IMR-90 (cell line): ENCODE results near the gene CYB561D2. TPM values are rescaled to one million over a fixed set of nuclear protein-coding genes. Genes with fewer than 3 reads are reported as not detected.

Source experiments
- ATAC-seq: fragments of 200-7000 bp; cut with Tn5 transposase; 2 replicates; pipeline ENCODE4 v1.9.1; 2020; ENCODE audit warnings: low read depth, mild to moderate bottlenecking, moderate library complexity
- BruUV-seq: library from RNA; stranded (reverse); fragments of 400-500 nt; replicated peaks from 2 replicates; lab custom pipeline; 2021; lab: Mats Ljungman, UMichigan
- CTCF ChIA-PET: fragments of 300-600 bp; formaldehyde crosslinking; extraction: SDS; loops from one replicate; lab custom pipeline; 2021; ENCODE audit warnings: antibody characterized with exemption; lab: Yijun Ruan, JAX
- POLR2A ChIA-PET: fragments of 300-600 bp; sonication (Branson Sonifier 250); formaldehyde crosslinking; loops from one replicate; lab custom pipeline; 2022; ENCODE audit warnings: antibody characterized with exemption; ENCODE audit not compliant: unreplicated experiment; lab: Charles Lee
- DNase-seq: peaks from one replicate; pipeline ENCODE4 v3.0.0; 2013
- H2AFZ ChIP-seq: replicated peaks from 2 replicates; pipeline ENCODE3; 2013; ENCODE audit warnings: low read length, mild to moderate bottlenecking; ENCODE audit not compliant: poor library complexity
- H2AK5ac ChIP-seq: 2 replicates; pipeline ENCODE4 v1.6.1; 2013; ENCODE audit warnings: low read depth, low read length, inconsistent platforms
- H2AK9ac ChIP-seq: replicated peaks from 2 replicates; pipeline ENCODE3; 2013; ENCODE audit warnings: mild to moderate bottlenecking, low read depth, low read length, moderate library complexity; ENCODE audit not compliant: poor library complexity
- H2BK120ac ChIP-seq: 2 replicates; pipeline ENCODE4 v1.6.1; 2013; ENCODE audit warnings: low read depth, low read length, inconsistent platforms
- H2BK15ac ChIP-seq: 3 replicates; pipeline ENCODE4 v1.6.1; 2013; ENCODE audit warnings: low read depth, low read length, inconsistent platforms
- H2BK20ac ChIP-seq: 2 replicates; pipeline ENCODE4 v1.6.1; 2013; ENCODE audit warnings: low read depth, mild to moderate bottlenecking, inconsistent platforms, low read length, moderate library complexity
- H2BK5ac ChIP-seq: 2 replicates; pipeline ENCODE4 v1.6.1; 2013; ENCODE audit warnings: mild to moderate bottlenecking, low read depth, low read length, inconsistent platforms; ENCODE audit not compliant: poor library complexity, severe bottlenecking
- H3K14ac ChIP-seq: replicated peaks from 2 replicates; pipeline ENCODE4 v1.6.1; 2013; ENCODE audit warnings: low read depth, low read length, inconsistent platforms
- H3K18ac ChIP-seq: 2 replicates; pipeline ENCODE4 v1.6.1; 2013; ENCODE audit warnings: low read depth, low read length, control low read depth
- H3K23ac ChIP-seq: 2 replicates; pipeline ENCODE4 v1.6.1; 2013; ENCODE audit warnings: low read depth, low read length, inconsistent platforms
- H3K27ac ChIP-seq: 2 replicates; pipeline ENCODE4 v1.5.1; 2013; ENCODE audit warnings: mild to moderate bottlenecking, control low read depth, low read length; ENCODE audit not compliant: insufficient read depth
- H3K27me3 ChIP-seq: 2 replicates; pipeline ENCODE4 v1.6.1; 2013; ENCODE audit warnings: low read length; ENCODE audit not compliant: control insufficient read depth, insufficient read depth
- H3K36me3 ChIP-seq: 2 replicates; pipeline ENCODE4 v1.6.1; 2013; ENCODE audit warnings: low read length, mixed read lengths; ENCODE audit not compliant: control insufficient read depth, insufficient read depth
- H3K4ac ChIP-seq: 2 replicates; pipeline ENCODE4 v1.6.1; 2013; ENCODE audit warnings: low read depth, low read length, inconsistent platforms
- H3K4me1 ChIP-seq: 2 replicates; pipeline ENCODE4 v1.6.1; 2013; ENCODE audit warnings: low read length, mixed read lengths; ENCODE audit not compliant: control insufficient read depth, insufficient read depth
- H3K4me2 ChIP-seq: 2 replicates; pipeline ENCODE4 v1.6.1; 2013; ENCODE audit warnings: low read depth, mild to moderate bottlenecking, control low read depth, low read length, moderate library complexity
- H3K4me3 ChIP-seq: 2 replicates; pipeline ENCODE4 v1.5.1; 2013; ENCODE audit warnings: low read depth, mild to moderate bottlenecking, control low read depth, low read length, moderate library complexity; ENCODE audit not compliant: insufficient read depth
- H3K56ac ChIP-seq: 2 replicates; pipeline ENCODE4 v1.6.1; 2013; ENCODE audit warnings: low read length, inconsistent platforms; ENCODE audit not compliant: insufficient read depth; ENCODE audit errors: extremely low read depth
- H3K79me1 ChIP-seq, 2 experiments: 2 replicates each; pipeline ENCODE4 v1.6.1; 2013; ENCODE audit warnings: low read length in 2 of 2, inconsistent platforms in 1 of 2, low read depth in 1 of 2
- H3K9ac ChIP-seq: 2 replicates; pipeline ENCODE4 v1.6.1; 2013; ENCODE audit warnings: low read depth, low read length, control low read depth
- H3K9me1 ChIP-seq: 2 replicates; pipeline ENCODE4 v1.6.1; 2013; ENCODE audit warnings: low read length, inconsistent platforms; ENCODE audit not compliant: insufficient read depth
- H3K9me3 ChIP-seq: 2 replicates; pipeline ENCODE4 v1.6.1; 2013; ENCODE audit warnings: low read length; ENCODE audit not compliant: control insufficient read depth, insufficient read depth
- H4K20me1 ChIP-seq: 2 replicates; pipeline ENCODE4 v1.6.1; 2013; ENCODE audit warnings: low read length, inconsistent platforms; ENCODE audit not compliant: insufficient read depth
- H4K5ac ChIP-seq: 2 replicates; pipeline ENCODE4 v1.6.1; 2013; ENCODE audit warnings: mild to moderate bottlenecking, low read depth, low read length, control low read depth
- H4K8ac ChIP-seq, 2 experiments: 2 replicates each; pipeline ENCODE4 v1.6.1; 2013; ENCODE audit warnings: low read depth in 2 of 2, low read length in 2 of 2, control low read depth in 1 of 2, inconsistent platforms in 1 of 2
- H4K91ac ChIP-seq: 2 replicates; pipeline ENCODE4 v1.6.1; 2013; ENCODE audit warnings: low read depth, low read length, inconsistent platforms; ENCODE audit not compliant: insufficient read depth
- CEBPB ChIP-seq: IDR thresholded peaks from 2 replicates; pipeline ENCODE4 v1.6.1; 2012; ENCODE audit warnings: low read depth, low read length, improper control_type of control experiment
- CHD1 ChIP-seq: IDR thresholded peaks from 2 replicates; pipeline ENCODE4 v1.6.1; 2012; ENCODE audit warnings: low read depth, low read length, improper control_type of control experiment
- CTCF ChIP-seq: conservative IDR thresholded peaks from 2 replicates; pipeline ENCODE4 v1.5.1; 2012; ENCODE audit warnings: mild to moderate bottlenecking, low read depth, low read length, improper control_type of control experiment
- FOS ChIP-seq: fragments of 150-350 bp; IDR thresholded peaks from 2 replicates; pipeline ENCODE4 v1.6.1; 2016; ENCODE audit warnings: low read depth, low read length
- POLR2A ChIP-seq: IDR thresholded peaks from 2 replicates; pipeline ENCODE4 v1.6.1; 2012; ENCODE audit warnings: mild to moderate bottlenecking, low read depth, low read length
- USF2 ChIP-seq: fragments of 150-350 bp; IDR thresholded peaks from 2 replicates; pipeline ENCODE4 v1.6.1; 2017; ENCODE audit warnings: mild to moderate bottlenecking, antibody characterized with exemption, low read length, low read depth
- WGBS, 2 experiments: methylation state at CpG; one replicate each; pipeline versions ENCODE4 v1.1.5 to v1.1.7; 2013; ENCODE audit warnings: missing lambda C conversion rate in 2 of 2; ENCODE audit not compliant: insufficient read length in 1 of 2; ENCODE audit errors: extremely low coverage in 2 of 2; 5-methylcytosine and 5-hydroxymethylcytosine counted together
- dilution Hi-C: fragments of 300-500 bp; cut with HindIII; formaldehyde crosslinking; loops from one replicate; pipeline ENCODE4 v1.14.3; 2018; ENCODE audit warnings: low sequenced_read_pairs; ENCODE audit not compliant: unreplicated experiment
- in situ Hi-C: fragments of 300-500 bp; cut with MboI; formaldehyde crosslinking; loops from 3 replicates; pipeline ENCODE4 v1.14.3; 2019; ENCODE audit warnings: low sequenced_read_pairs, inconsistent platforms, mixed read lengths
- intact Hi-C: fragments of 100-400 bp; cut with micrococcal nuclease; formaldehyde crosslinking; loops from 2 replicates; pipeline ENCODE4 v1.10.0; 2022
- polyA plus RNA-seq, 3 experiments: library from polyadenylated mRNA; depleted of rRNA; stranded (reverse); fragments of >200 nt; gene quantifications; 2 replicates each; pipeline ENCODE4 v1.2.3, GENCODE V29; 2012; ENCODE audit warnings: low replicate concordance in 1 of 3
- total RNA-seq: library from RNA; depleted of rRNA; stranded (reverse); fragments of >200 nt; gene quantifications from 2 replicates; pipeline ENCODE4 v1.2.3, GENCODE V29; 2012

Gene CYB561D2
- total and polyA plus RNA-seq, 2 of the 4 experiments (the other 2 are of a cell fraction), result 29.2 to 31.7 TPM

GRCh38 chr3:50375258-50375931 is 24.7 kb downstream of the CYB561D2 start:
- POLR2A ChIA-PET, result no interaction called here

More at GRCh38 chr3:50375258-50375931, 24.7 kb downstream of the CYB561D2 start:
- no peak overlapping the region for H2BK20ac ChIP-seq
- no peak overlapping the region for H2BK15ac ChIP-seq
- H4K20me1 ChIP-seq, result no peaks in the 10 kb centered on the region
- no peak overlapping the region for H3K4ac ChIP-seq
- TF ChIP-seq CHD1 (no peak), POLR2A (no peak), FOS (no peak), CTCF (no peak), USF2 (no peak), CEBPB (no peak)
- H3K4me2 ChIP-seq, result no peak overlapping the region
- H4K5ac ChIP-seq, result no peak overlapping the region
- H3K23ac ChIP-seq, result no peak overlapping the region
- no peak overlapping the region for H3K27ac ChIP-seq
- H3K56ac ChIP-seq, result no peak overlapping the region
- H3K9me1 ChIP-seq, result no peaks in the 10 kb centered on the region
- no peaks in the 10 kb centered on the region for H3K9me3 ChIP-seq
- no peak for DNase-seq
- H3K27me3 ChIP-seq, result peaks cover 43% of the 10 kb centered on the region
- 40% methylated on average over 1 of the region's 7 CpGs; no CpG with 5 or more reads in 1 of the 2 experiments for WGBS, 2 experiments
- CTCF ChIA-PET, result no interaction called here
- H2BK120ac ChIP-seq, result no peak overlapping the region
- no peaks in the 10 kb centered on the region for H3K4me1 ChIP-seq
- no peak overlapping the region for H3K14ac ChIP-seq
- no peak overlapping the region for H4K8ac ChIP-seq
- ATAC-seq, result no peak
- H3K79me1 ChIP-seq, result no peaks in the 10 kb centered on the region
- in situ Hi-C loops, result no loop called here
- intact Hi-C loops, result no loop called here
- no peak overlapping the region for H3K4me3 ChIP-seq
- BruUV-seq, result no TSS peak
- no peak overlapping the region for H2BK5ac ChIP-seq
- no peak overlapping the region for H2AFZ ChIP-seq
- no peak overlapping the region for H2AK5ac ChIP-seq
- no peak overlapping the region for H4K91ac ChIP-seq
- no peaks in the 10 kb centered on the region for H3K36me3 ChIP-seq
- dilution Hi-C loops, result no loop called here
- no peak overlapping the region for H2AK9ac ChIP-seq
- no peak overlapping the region for H3K9ac ChIP-seq
- H3K18ac ChIP-seq, result no peak overlapping the region
